Activated T-cell treated with anti-CD3 and anti-CD28 coated beads for 24 hours (primary cell): ENCODE data around the gene MALRD1.
"Not testable (repeated sequence)": the region's sequence is repeated elsewhere in the genome, so short reads cannot be mapped to it uniquely, and the experiment has no call there.

Experiments
- DNase-seq: peaks from one replicate; pipeline ENCODE4 v3.0.0-alpha.2; 2020; ENCODE audit warnings: low read depth

MALRD1 gene

DNA sequence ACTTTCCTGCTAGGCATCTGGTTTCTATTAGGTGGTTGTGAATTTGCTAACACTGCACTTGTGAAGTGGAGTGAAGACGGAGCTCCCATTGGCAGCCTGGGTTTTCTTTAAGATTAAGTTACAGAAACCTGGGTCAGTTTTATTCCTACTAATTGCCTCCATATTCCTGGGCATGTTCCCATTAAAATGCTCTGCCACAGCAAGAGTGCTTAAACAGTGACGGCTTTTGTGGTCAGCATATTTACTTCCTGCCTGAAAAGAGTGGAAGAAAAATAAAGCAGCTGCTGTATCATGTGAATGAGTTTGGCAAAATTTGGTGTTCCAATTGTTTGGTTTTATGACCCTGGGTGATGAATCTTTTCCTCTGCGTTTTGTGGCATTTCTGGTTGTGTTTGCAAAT is 670.7 kb downstream of the MALRD1 start:
- no peak for DNase-seq

DNA sequence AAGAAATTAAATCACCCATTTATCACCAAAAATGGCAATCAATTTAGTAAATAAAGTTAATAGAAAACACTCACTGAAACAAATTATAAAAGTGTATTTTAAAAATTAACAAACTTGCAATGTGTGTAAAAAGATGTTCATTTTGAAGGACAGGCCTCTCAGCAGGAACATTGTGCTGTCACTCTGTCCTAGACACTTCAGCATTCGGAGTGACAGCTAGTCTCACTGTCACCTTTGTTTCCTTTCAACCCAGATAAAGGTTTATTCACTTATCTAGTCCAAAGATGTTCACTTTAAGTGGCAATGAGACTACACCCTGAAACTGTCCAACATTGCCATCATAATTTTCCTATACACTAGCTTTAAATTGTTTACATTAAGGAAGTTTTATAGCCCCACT is 675.7 kb downstream of the MALRD1 start:
- DNase-seq: no peak

DNA sequence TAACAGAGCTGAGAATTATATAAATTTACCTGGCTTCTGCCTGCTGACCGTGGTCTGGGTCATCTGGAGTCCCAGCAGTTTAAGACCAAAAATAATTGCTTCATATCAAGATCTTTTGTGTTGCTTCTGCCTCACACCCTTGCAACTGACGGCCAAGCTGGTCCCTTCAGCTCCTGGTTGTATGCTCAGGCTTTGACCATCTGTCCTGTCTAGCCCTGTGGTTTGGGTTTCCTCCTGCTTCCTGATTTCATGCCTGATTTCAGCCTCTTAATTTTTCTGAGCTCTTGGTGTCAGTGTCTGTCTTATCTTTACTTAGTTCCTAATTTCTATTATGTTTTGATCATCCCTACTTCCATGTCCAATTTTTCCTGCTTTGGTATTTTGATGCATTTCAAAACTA is 679.8 kb downstream of the MALRD1 start:
- no peak for DNase-seq

DNA sequence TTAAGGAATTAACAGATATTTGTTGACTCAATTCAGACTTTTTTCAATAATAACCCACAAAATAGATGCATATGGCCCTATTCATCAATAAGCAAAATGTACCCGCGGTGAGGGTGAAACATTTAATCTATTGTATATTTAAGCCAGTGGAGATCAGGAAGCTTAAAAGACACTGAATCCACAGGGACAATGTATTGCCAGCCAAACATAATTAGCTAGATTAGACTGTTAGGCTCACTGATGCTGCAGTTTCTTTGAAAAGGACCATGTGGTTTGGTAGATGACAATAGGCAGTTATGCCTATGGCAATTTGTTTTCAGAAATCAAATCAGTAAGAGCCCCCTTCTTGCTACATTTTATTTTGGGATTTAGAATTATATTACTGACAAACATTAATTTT is 680.4 kb downstream of the MALRD1 start:
- DNase-seq: no peak

DNA sequence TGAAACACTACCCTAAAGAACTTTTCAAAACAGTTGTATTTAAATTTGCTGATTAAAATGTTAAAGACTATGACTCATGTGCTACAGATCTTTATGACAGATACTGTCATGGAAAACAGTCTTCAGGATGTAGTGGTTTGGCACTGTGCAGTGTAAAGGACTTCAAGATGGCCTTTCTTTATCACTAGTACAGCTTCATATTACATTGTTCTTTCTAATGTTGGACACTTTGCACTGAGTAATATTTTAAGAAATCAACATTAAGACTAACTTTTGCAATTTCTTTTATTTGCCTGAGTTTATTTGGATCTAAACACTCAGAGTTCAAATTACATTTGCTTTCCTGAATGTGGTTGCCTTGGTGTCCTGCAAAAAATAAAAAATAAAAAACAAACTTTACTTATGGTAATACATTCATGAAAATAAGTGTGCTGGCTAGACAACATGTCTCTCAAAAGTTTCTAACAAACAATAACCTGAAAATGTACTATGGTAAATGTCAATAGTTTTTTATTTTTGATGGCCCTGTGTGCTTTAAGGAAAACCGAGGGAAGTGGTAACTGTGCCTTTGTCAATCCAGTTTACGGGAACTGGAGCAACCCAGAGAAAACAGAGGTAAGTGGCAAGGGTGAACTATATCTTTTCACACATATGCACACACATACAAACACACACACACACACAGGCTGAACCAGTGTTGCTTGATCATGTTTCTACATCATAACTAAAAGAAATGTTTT is 681.7 kb downstream of the MALRD1 start:
- DNase-seq: no peak

DNA sequence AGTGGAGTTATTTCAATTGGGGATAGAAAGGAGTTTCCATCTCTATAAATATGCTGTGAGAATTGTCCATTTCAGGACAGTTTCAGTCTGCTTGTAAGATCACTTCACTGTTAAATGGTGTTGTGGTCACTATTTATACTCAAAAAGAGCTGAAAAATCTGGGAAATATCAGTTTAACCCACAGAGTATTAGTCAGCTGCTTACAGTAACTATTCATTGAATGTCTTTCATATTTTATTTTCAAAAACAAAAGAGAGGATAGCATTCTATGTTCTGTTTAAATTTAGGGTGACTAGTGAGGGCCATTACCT is 682.3 kb downstream of the MALRD1 start:
- no peak for DNase-seq

DNA sequence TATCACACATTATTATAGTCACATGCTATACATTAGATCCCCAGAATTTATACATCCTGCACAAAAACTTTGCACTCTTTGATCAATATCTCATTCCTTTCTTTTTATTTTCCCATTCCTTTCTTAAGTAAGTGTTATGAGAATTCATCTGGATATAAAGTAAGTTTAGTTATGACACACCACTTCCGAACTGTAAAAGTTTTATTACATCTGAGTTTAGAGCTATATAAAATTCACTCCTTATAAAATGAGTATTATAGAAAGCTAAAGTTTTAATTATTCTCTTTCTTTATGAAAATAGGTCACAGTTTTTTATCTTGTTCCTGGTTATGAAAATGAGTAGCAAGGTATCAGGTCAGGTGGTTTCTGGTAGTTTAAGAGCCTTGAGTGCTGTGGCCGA is 683.0 kb downstream of the MALRD1 start:
- no peak for DNase-seq

DNA sequence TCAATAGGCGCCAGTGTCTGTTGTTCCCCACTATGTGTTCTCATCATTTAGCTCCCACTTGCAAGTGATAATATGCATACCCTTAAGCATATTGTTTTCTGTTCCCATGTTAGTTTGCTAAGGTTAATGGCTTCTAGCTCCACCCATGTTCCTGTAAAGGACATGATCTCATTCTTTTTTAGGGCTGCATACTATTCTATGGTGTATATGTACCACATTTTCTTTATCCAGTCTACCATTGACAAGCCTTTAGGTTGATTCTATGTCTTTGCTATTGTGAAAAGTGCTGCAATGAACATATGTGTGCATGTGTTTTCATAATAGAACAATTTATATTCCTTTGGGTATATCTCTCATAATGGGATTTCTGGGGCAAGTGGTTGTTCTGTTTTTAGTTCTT is 689.8 kb downstream of the MALRD1 start:
- no peak for DNase-seq

DNA sequence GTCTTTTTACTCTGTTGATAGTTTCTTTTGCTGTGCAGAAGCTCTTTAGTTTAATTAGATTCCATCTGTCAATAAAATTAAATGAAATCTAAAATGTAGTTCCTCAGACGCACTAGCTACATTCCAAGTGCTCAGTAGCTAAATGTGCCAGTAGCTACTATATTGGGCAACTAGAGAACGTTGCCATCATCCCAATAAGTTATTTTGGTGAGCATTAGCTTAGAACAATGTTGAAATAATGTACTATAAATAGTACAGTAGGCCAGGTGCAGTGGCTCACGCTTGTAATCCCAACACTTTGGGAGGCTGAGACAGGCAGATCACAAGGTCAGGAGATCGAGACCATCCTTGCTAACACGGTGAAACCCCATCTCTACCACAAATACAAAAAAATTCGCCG is 690.6 kb downstream of the MALRD1 start:
- DNase-seq: not testable (repeated sequence)

DNA sequence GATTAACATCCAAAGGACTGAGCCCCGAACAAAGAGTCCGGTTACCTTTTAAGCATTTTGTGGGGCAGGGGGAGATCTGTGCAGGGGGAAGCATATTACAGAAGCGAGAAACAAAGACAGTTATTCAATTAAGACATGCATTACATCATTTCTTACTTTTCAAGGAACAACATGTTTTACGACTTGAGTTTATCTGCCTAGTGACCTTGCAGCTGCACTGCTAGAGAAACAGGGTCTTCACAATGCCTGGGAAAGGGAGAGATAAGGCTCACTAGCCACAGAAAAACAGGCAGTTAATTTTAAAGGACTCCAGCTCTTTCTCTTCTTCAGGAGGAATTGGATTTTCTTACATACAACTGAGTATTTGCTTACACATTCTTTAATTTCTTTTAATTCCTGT is 693.5 kb downstream of the MALRD1 start:
- DNase-seq: not testable (repeated sequence)

DNA sequence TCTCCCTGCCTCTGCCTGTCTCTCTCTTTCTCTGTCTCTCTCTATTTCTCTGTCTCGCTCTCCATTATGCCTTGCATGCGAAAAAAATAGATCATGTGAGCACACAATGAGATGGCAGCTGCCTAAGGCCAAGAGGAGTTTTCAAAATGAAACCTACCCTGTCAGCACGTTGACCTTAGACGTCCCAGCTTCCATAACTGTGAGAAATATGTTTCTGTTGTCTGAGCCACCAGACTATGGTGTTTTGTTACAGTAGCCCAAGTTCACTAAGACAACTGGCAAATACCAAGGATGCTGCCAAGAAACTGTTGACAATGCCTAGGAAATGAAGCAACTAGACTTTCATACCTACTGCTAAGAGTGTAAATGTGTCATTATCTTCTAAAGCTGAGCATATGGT is 697.1 kb downstream of the MALRD1 start:
- DNase-seq: no peak

DNA sequence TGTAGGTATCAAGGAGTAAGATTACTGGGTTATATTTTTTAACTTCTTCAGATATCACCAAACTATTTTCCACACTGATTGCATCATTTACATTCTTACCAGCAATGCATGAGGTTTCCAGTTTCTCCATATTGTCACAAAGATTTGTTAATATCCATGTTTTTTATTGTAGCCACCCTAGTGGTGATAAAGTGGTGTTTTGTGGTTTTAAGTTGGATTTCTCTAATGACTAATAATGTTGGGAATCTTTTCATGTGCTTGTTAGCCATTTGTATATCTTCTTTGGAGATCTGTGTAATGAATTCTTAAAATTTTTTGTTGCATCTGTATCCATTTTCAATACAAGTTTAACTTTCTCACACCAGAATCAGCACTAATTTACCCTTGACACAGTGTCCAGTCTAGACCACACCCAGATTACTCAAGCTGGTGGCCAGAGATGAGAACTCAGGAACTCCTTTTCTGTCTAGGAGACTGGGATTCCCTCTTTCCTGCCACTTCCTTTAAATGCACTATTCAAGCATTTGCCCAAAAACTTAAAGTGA is 700.7 kb downstream of the MALRD1 start:
- DNase-seq: no peak

DNA sequence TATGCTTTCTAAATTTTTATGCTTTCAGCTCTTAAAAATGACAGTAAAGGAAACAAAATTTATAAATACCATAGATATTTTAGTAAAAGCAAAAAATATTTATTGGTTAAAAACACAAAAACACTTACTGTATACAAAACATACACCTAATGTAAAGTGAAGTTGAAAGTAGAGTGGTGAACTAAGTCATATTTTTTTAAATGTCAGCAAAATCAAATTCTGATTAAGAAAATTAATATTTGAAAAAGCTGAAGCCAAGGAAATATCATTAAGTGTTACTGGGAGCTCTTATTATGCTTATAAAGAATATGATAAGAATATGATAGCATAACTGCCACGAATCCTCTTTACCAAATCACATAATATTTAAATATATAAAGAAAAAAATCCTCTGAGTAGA is 702.4 kb downstream of the MALRD1 start:
- no peak for DNase-seq

DNA sequence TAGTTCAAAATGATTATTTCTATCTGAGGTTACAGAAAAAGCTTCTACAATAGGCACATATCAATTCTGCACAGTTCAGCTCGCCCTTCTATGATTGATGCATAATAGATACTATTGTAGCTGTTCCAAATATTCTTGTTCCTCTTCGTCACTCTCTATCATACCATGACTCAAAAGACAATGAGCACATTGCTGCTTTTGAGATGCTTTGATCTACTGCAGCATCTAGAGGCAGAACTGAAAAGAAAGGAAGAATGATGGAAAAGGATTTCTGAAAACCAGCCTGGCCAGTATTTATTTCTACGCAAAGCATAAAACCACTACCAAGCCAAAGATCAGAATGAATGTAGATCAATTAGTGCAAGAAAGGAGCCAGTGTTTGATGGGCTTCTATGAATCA is 708.3 kb downstream of the MALRD1 start:
- no peak for DNase-seq

DNA sequence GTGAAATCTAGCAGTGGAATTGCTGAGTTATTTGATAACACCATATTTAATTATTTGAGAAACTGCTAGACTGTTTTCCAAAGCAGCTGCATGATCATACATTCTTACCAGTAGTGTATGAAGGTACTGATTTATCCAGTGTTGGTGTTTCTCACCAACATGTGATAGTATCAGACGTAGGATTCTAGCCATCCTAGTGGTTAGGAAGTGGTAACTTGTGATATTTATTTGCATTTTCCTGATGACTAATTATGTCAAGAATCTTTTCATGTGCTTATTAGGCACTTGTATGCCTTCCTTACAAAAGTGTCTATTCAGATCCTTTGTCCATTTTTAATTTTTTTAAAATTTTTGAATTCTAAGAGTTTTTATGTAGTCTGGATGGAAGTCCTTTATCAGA is 713.4 kb downstream of the MALRD1 start:
- DNase-seq: no peak

DNA sequence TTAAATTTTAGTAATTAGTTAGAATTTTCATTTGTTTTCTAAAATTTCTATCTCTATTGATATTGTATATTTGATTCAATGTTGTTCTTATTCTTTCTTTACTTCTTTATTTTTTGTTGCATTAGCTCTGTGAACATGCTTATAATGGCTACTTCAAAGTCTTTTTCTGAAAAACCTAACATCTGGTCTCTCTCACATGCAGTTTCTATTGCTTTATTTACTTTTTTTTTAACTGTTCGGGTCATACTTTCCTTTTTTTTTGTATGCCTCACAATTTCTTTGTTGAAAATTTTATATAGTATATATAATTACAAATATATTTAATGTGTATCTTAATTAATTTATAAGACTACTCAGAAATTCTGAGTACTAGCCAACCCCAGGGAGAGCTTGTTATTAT is 715.5 kb downstream of the MALRD1 start:
- no peak for DNase-seq

DNA sequence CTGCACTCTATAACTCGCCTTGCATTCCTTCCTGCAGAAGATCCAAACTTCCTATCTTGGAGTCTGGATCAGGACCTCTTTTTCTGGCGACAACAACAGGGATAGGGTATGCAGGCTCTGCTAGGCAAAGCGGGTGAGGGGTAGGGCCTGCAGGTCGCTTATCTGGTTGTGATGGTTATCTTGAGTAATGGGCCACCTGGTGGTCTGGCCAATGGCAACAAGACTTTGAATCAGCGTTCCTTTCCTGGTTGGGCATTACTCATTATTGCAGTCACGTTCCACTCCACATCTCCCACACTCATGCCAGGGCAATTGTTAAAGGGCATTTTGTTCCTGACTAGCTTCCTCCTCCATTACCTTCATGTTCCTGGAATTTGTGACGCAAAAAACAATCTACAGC is 719.3 kb downstream of the MALRD1 start:
- no peak for DNase-seq

DNA sequence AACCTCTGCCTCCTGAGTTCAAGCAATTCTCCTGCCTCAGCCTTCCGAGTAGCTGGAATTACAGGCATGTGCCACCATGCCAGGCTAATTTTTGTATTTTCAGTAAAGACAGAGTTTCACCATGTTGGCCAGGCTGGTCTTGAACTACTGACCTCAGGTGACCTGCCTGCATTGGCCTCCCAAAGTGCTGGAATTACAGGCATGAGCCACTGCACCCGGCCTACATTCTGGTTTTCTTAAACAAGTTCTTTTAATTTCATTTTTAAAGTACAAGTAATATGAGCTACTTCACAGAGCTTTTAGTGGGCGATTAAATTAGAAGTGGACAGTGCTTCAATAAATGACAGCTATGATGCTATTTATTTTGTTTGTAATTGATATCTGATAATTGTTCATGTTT is 721.2 kb downstream of the MALRD1 start:
- DNase-seq: not testable (repeated sequence)

DNA sequence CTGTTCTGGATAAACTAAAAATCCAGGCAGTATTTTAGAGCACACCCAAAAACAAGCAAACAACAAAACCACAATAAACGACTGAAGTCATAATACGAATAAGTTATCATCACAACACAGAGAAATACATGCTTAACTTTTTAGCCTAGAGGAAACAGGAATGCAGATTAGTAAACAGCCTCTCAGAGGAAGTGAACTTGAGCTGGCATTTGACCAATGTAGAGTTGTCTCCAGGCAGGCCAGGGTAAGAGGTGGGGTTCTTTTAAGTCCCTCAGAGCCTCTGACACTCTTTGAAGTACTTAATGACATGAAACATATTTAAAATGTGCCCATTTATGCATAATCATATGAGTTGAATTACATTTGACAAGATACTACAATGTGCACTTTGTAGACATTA is 724.4 kb downstream of the MALRD1 start:
- no peak for DNase-seq

DNA sequence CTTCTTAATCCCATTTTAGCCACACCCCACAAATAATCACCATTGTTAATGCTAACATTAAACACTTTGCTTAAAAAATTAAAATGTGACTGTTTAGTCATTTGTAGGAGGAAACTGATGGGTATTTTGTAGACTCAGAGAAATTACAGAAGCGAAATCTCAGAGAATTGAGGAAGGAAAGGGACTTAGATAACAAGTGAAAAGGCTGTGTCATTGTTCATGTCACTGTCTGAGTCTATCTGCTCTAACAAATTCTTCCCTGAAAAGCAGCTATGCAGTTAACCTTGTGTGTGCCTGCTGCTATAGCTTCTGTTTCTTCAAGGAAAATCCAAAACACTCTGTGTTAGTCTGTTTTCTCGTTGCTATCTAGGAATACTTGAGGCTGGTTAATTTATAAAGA is 726.7 kb downstream of the MALRD1 start:
- no peak for DNase-seq

DNA sequence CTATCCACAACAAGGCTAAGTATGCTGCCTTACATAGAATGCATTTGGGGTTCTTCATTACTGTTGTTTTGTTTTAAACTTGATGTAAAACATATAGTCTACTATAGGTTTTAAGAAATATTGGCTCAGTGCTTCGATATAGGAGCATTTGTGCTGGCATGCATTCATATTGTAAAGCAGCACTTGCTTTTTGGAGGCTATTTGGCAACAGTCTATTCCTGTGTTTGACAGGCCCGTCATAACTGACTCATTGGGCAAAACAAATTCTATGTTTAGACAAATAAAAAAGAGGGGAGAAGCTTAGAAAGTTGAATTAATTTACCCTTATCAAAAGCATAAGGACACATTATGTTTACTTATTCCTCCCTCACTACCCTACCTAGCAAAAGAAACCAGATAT is 729.2 kb downstream of the MALRD1 start:
- DNase-seq: no peak

DNA sequence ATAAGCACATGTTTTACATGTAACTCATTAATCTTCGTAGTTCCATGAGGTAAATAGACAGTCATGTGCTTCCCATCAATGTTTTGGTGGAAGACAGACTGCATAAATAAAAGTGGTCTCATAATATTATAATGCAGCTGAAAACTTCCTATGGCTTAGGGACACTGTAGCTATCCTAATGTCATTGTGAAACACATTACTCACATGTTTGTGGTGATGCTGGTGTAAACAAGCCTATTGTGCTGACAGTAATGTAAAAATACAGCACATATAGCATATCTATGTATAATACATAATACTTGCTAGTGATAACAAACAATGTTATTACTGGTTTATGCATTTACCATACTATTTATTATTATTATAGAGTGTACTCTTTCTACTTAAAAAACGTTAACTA is 730.4 kb downstream of the MALRD1 start:
- no peak for DNase-seq

DNA sequence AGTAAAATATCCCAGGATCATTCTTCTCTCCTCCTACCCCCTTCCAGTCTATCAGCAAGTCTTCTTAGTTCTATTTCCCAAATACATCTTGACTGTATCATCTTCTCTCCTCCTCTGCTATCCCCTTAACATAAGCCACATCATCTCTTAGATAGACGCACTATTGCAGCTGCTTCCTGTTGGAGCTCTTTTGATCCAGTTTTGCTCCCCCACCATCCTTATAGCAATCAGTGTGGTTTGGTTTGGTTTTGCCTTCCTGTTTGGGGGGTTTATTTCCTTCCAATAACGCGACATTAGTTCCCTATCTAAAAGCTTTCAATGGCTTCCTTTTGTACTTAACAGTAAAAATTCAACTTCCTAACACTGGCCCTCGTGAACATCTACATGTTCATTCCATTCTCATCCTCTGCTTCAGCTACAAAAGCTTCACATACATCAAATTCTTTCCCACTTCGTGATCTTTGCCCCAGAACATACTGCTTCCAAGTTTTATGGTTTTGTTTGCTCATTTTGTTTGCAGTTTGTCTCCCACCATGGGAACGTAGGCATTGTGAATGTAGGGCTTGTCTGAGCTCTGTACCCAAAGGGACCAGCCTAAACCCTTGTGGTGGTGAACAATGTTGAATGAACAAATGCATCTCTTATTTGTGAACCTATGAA is 734.0 kb downstream of the MALRD1 start:
- DNase-seq: no peak

DNA sequence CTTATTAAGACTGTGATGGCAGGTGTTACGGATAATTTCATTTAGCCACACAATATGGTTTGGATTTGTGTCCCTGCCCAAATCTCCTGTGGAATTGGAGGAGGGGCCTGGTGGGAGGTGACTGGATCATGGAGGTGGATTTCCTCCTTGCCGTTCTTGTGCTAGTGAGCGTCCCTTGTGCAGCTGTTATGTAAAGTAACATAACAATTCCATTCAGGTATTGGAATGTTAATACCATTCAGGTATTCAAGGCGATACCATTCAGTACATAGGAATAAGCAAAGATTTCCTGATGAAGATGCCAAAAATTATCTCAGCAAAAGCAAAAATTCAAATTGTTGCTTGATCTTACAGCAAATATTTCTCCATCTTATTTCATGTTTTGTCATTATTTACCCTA is 735.1 kb downstream of the MALRD1 start:
- no peak for DNase-seq
